Measurements from ENCODE around the gene F11.
"Not testable (repeated sequence)": the region's sequence is repeated elsewhere in the genome, so short reads cannot be mapped to it uniquely, and the experiment has no call there.

The F11 gene

DNA sequence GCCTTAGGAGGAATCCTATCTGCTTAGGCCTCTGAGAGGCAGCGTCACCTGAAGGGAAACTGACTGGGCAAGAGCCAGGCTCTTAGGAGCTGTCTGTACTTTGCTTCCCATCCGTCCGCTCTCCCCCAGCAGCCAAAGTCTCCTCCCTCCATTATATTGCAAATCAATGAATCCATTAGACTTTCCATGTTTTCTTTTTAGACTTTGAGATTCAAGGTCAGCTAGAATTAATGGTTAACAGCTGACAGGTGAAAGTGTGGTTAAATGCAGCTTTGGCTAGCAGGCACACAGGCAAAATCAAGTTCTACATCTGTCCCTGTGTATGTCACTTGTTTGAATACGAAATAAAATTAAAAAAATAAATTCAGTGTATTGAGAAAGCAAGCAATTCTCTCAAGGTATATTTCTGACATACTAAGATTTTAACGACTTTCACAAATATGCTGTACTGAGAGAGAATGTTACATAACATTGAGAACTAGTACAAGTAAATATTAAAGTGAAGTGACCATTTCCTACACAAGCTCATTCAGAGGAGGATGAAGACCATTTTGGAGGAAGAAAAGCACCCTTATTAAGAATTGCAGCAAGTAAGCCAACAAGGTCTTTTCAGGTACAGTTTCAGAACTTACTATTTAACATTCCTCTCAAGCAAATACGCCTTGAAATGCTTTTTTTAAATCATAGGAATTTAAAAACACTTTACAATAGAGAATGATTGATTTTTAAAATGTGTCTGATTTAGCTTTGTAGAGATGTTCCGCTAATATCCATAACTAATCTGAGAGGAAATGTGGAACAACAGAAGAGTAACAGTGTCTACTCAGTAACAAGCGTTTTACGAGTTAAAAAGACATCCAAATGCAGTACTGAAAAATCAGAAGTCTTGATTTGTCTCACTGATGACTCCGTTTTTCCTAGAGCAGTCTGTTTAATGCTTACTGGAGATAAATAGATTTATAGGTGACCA lies at the start of gene F11:
F11 (plus strand) TSS at position 507 of the 970 bp plus-strand sequence. CDS start 948 bp downstream, outside the sequence.
- no peak for DNase-seq

DNA sequence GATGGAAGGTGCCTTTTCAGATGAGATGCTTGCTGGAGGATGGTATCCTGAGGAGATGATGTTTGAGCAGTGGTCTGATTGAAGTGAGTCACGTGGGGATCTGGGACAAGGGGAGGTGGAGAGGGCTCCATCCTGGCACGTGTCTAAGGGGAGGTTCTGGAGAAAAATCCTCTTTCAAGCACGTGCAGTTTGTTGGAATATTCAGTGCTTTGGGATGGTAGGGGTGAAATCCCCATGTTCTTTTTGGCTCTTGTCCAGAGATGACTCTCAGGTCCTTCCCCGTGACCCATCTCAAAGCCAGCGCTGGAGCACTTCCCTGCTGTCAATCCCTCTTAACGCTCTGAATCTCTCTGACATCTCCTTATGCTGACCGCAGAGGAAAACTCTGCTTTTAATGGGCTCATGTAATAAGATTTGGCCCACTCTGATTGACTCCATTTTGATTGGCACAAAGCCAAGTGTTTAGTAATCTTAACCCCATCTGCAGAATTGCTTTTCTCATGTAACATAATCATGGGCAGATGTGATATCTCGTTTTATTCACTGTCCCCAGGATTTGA lies 49.4 kb upstream of the F11 start:
- DNase-seq = no peak

DNA sequence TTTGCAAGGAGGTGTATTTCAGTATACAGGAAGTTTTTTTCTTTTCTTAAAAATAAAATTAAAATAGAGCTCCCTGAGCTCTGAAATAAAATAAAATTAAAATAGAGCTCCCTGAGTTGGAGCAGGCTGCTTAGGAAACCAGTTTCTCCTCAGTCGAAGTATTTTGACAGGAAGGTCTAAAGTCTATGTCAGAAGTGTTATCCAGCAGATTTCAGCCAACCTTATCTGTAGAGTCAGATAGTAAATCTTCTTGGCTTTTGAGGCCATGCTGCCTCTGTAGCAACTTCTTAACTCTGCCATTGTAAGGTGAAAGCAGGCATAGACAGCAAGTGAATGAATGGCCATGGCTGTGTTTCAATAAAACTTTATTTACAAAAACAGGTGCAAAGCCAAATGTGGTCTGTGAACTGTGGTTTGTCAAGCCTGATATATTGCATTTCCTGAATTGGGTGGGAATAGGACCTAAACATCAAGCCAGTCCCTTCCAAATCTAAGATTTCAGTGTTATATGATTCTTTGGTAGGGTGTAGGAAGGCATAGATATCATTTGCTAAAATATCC lies 48.2 kb upstream of the F11 start:
- no peak for DNase-seq

DNA sequence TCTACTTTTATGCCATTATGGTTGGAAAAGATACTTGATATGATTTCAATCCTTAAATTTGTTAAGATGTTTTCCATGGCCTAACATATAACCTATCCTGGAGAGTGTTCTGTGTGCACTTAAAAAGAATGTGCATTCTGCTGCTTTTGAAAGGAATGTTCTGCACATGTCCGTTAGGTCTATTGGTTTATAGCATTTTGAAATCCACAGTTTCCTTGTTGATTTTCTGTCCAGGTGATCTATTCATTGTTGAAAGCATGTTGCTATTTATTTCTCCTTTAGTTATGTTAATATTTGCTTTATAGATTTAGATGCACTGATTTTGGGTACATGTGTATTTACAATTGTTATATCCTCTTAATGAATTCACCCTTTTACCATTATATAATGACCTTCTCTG lies 44.4 kb upstream of the F11 start:
- no peak for DNase-seq

DNA sequence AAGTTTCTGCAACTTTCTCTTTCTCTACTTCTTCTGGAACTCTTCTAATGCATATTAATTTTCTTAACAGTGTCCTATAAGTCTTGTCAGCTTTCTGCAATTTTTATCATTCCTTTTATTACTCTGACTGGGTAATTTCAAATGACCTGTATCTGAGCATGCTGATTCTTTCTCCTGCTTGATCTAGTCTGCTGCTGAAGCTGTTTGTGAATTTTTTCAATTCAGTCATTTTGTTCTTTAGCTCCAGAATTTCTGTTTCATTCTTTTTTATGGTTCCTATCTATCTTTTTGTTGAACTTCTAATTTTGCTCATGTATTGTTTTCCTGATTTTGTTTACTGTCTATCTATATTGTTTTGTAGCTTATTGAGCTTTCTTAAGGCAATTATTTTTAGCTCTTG lies 40.1 kb upstream of the F11 start:
- DNase-seq = no peak

DNA sequence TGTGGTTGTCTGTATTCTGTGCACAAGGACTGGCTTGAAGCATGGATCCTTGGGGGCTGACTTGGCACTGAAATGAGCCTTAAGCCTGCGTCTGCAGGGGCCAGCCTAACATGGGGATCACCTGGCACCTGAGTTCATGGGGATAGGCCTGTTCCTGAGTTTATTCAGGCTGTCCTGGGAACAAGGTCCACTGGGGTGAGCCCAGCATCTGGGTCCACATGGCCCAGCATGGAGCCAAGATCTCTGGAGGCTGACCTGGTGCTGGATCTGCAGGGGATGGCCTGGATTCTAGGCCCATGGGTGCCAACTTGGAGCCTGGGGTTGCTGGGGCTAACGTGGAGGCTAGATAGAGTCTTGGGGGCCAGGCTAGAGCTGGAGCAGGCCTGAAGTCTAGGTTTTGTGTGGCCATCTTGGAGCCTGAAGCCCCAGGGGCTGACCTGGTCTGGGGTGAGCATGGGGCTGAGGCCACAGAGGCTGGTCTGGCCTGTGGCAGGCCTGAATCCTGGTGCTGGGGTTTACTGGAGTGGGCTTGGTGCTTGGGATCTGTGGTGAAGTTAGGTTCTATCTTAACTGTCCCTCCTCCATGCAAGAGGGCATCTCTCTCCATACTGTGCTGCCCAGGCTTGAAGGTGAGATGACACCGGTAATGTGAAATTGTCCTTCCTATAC lies 39.3 kb upstream of the F11 start:
- no peak for DNase-seq

DNA sequence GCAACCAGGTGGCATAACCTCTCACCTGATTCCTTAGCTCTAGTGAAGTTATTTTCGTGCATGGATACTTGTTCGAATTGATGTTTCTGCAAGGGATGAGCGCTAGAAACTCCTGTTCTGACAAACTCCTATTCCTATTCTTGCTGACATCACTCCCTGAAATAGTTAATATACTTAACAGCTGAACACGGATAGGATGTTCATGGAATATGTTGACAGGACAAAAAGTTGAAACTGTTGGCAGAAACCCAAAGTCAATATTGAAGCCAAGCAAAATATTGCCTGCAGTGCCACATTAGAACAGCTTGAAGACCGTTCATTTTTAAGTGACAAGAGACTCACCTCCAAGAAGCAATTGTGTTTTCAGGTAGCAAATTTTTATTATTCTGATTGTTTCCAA lies 38.8 kb upstream of the F11 start, which contains the start of gene KLKB1:
KLKB1 (plus strand) TSS at position 287 of the 400 bp plus-strand sequence. CDS start 689 bp downstream, outside the sequence.
- DNase-seq = no peak

DNA sequence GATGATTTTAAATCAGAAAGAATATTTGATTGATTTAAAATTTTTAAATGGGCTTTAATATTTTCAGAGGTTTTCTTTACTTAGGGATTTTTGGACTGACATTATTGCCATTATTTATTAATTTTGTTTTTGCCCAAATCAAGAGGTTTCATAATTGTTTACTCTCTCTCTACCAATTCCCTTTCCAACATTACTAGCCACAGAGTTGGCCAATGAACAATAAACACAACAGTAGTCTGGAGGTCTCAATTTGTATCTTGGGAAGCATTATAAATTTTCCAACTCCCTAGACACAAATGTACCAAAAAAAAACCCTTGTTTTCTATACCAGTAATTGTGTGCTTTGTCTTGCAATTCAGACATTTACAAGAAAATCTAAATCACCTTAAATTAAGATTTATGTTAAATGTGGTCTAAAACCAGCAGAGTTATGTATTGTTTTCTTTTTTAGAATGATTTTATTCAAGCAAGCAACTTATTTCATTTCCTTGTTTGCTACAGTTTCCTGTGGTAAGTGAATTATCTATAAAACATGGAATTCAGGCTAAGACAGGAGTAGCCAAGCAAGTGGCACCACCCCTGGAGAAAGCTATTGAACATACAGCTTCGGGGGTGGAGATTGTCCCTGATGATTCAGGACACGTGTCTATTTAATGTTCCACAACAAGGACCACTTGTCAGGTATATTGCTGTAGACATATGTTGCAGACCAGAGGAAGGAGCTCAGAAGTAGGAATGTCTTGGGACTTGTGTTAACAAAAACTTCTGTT lies 38.1 kb upstream of the F11 start:
- DNase-seq = no peak

DNA sequence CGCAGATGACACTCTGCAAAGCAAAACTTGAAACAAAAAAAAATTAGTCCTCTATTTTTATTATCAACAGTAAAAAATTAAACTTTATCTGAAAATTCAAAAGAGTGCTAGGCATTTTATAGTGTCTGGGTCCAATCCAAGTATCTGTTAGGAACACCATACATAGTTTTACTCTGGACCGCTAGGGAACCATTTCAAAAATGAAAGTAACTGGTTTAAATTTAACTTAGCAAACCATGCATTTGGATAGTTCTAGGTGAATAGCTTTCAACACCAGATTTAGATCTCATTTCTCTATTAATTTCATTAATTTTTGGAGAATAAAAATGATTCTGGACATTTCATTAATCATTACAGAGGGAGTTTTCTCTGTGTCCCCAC lies 37.5 kb upstream of the F11 start:
- DNase-seq = no peak

DNA sequence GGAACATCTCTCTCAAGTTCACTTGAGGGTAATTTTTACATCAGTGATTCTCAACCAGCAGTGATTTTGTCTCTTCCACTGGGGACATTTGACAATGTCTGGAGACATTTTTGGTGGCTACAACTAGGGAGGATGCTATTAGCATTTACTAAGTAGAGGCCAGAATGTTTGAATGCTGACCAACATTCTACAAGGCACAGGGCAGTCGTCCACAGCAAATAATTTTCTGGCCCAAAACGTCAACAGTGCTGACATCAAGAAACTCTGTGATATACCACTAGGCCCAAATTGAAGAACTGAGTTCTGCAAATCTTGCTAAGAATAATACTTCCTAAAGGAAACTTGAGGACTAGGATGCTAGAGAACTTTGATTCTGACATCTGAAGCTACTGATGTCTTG lies 31.6 kb upstream of the F11 start:
- no peak for DNase-seq

DNA sequence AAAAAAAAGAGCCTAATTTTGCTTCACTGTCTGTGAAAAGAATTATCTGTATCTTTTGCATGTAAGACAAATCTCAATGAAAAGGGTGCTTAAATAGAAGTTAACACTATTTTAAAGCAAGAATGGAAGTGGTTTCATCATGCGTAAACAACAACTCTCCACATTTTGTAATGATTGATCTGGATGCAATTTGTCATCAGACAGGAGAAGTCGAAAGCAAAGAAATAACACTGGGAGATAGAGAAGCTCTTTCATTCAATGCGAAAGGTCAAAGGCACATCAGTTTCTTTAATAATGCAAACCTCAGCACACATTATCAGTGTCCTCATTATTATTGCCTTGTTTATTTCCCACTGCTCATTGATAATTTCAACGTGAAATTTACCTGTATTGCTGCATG lies 29.9 kb upstream of the F11 start:
- DNase-seq = no peak

DNA sequence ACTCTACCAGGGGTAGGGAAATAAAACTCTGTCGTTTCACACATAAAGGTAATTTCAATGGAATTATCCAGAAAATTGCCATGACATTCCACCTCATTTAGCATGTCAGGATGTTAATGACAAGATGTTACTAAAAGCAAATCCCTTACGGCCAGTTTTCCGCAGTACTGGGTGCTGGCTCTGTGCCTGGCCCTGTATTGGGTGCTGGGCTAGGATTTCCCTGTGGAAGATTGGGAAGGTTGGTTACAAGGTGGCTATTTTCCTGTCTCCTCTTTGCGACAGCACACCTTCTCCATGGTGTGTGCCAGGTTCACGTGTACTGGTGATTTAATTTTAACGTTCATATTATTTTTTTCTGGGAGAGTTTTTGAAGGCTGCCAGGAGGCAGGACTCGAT lies 25.5 kb upstream of the F11 start:
- no peak for DNase-seq

DNA sequence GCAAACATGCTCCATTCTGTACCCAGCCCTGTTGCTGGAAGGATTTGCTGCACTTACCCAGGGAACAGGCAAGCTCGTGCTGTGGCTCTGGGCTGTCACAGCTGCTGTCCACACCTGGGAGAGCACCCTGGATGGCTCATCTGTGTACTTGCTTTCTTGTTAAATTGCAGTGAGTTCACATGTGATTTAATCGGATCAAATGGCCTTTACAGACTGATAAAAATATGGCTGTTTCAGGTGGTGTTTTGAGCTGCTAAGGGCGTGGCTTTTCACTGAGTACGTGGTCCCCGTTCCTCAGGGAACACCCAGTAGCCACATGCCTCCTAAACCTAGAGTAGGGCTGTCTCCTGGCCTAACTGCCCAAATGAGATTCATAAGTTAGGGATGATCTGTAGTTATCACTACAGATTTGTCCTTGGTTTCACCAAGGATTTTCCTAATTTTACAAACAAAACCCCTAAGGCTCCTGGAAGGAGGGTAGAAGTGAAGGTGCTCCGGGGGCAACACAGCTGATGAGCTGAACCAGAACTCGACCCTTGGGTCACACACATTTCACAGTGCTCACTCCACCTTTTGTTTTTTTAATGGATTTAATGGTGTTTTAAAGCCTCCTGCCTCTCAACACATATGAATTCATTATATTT lies 25.0 kb upstream of the F11 start:
- no peak for DNase-seq

DNA sequence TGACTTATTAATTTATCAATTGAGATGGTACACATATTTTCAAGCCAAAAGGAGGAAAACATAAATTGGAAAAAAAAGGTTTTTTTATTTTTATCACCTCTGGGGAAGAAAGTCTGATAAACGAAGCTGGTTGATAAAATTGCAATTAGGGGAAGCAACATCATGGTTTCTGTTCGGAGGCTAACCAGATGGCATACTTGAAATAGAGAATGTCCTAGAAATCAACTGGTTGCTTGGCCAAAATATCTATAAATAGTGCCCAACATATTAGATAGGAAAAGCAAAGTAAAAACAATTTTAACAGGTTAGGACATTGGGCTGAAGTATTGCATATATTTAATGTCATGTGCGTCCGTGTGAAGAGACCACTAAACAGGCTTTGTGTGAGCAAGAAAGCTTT lies 24.4 kb upstream of the F11 start:
- DNase-seq = no peak

DNA sequence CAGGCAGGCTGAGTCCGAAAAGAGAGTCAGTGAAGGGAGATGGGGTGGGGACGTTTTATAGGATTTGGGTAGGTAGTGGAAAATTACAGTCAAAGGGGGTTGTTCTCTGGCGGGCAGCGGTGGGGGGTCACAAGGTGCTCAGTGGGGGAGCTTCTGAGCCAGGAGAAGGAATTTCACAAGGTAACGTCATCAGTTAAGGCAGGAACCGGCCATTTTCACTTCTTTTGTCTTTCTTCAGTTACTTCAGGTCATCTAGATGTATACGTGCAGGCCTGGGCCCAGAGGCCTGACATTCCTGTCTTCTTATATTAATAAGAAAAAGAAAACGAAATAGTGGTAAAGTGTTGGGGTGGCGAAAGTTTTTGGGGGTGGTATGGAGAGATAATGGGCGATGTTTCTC lies 24.0 kb upstream of the F11 start:
- DNase-seq = not testable (repeated sequence)

DNA sequence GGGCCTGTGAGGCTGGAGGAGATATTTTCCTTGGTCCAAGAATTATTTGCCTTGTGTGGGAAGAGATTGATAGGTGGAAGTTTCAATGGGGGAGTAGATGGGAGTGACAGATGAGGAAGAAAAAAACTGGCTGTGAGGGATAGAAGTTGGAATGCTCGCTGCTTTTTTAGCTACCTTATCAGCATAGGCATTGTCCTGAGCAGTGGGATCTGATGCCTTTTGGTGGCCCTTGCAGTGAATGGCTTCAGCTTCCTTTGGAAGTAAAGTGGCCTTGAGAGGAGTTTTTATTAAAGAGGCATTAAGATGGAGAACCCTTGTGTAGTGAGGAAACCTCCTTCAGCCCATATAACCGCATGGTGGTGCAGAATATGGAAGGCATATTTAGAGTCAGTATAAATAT lies 22.7 kb upstream of the F11 start:
- DNase-seq = no peak

DNA sequence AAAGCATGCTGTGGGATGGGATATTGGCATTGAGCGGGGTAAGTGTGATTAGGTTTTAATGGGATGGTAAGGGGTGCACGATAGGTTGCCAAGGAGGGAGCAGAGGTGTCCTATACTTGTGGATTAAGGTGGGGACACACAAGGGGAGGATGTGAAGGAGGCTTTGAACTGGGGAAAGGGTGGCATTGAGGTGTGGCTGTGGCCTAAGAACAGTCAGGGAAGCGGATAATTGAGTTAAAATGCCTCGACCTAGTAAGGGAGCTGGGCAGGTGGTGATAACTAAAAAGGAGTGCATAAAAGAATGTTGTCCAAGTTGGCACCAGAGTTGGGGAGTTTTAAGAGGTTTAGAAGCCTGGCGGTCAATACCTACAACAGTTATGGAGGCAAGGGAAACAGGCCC lies 21.2 kb upstream of the F11 start:
- no peak for DNase-seq

DNA sequence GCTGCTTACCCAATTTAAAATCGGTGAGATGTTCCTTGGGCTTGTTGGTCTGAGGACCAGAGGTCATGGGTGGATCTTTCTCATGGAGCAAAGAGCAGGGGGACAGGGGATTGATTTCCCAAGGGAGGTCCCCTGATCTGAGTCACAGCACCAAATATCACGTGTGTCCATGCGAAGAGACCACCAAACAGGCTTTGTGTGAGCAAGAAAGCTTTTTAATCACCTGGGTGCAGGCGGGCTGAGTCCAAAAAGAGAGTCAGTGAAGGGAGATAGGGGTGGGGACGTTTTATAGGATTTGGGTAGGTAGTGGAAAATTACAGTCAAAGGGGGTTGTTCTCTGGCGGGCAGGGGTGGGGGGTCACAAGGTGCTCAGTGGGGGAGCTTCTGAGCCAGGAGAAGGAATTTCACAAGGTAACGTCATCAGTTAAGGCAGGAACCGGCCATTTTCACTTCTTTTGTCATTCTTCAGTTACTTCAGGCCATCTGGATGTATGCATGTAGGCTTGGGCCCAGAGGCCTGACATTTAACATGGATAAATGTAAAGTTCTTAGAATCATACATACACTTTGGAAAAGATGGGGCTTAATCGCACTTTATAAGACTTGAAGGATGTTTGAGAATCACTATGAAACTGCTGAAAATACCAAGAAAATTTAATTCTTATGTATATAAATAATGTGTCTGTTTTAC lies 18.8 kb upstream of the F11 start:
- not testable (repeated sequence) for DNase-seq

DNA sequence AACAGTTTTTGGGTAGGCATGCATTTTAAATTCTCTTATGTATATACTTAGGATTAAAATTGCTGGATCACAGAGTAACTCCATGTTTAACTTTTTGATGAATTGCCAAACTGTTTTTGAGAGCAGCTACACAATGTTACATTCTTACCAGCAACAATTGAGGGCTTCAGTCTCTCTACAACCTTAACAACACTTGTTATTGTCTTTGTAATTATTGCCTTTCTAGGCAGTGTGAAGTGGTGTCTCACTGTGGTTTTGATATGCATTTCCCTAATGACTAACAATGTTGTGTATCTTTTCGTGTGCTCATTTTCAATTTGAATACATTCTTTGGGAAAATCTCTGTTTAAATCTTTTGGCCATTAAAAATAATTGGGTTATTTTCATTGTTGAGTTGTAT lies 17.3 kb upstream of the F11 start:
- no peak for DNase-seq

DNA sequence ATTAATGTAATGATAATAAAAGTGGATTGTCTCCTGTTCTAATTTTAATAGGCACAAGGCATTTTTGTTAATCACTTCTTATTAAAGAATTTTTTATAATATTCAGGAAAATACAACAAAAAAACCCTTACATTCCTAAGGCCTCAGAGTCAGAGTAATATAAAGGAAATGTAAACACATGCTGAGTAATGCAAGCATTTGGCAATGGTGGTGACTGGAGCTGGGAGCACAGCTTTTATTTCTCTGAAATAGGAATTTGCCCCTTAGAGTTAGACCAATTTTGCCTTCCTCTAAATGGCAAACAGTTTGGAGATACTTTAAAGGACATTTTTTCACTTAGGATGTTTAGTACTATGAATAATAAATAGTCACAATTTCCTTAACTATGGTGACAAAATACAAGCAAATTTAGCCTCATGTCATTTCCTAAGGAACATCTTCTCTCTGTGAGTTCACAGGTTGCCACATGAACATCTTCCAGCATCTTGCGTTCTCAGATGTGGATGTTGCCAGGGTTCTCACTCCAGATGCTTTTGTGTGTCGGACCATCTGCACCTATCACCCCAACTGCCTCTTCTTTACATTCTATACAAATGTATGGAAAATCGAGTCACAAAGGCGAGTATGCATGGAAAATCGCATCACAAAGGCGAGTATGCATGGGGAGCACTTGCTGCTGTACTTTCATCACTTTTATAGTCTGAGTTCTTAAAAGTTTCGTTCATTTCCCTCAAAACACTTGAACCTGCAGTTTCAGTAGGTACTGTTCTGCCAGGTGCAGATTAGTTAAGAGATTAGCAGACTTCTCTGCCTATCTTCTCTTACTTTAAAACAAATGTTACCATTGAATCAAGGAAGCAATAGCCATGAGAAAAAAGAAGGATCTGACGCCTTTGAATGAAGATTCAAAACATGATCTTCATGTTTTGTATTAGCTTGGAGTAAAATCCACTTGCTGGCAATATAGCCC lies 15.9 kb upstream of the F11 start:
- DNase-seq = no peak
